Endodermal cell (in vitro differentiated cells): ENCODE results near the gene KRT9. TPM values are rescaled to one million over a fixed set of nuclear protein-coding genes. Genes with fewer than 3 reads are reported as not detected.

Source experiments
- DNase-seq: peaks from one replicate; pipeline ENCODE4 v3.0.0-alpha.2; 2017
- H3K27ac ChIP-seq: 2 replicates; pipeline ENCODE4 v1.5.1; 2013; ENCODE audit warnings: mild to moderate bottlenecking, low read depth, low read length, moderate library complexity
- H3K27me3 ChIP-seq: 2 replicates; pipeline ENCODE4 v1.6.1; 2013; ENCODE audit warnings: mild to moderate bottlenecking, low read length, moderate library complexity; ENCODE audit not compliant: insufficient read depth, control insufficient read depth, poor library complexity, severe bottlenecking
- H3K36me3 ChIP-seq: 2 replicates; pipeline ENCODE4 v1.7.0; 2013; ENCODE audit warnings: mild to moderate bottlenecking, low read length, moderate library complexity; ENCODE audit not compliant: control insufficient read depth, insufficient read depth
- H3K4me1 ChIP-seq: one replicate; pipeline ENCODE4 v1.7.0; 2013; ENCODE audit warnings: low read length; ENCODE audit not compliant: control insufficient read depth, insufficient read depth
- H3K4me3 ChIP-seq: 2 replicates; pipeline ENCODE4 v1.5.1; 2013; ENCODE audit warnings: mild to moderate bottlenecking, low read length, moderate library complexity
- H3K9ac ChIP-seq: 2 replicates; pipeline ENCODE4 v1.6.1; 2013; ENCODE audit warnings: mild to moderate bottlenecking, low read length, moderate library complexity; ENCODE audit not compliant: poor library complexity, severe bottlenecking; ENCODE audit errors: extremely low read depth
- H3K9me3 ChIP-seq: 2 replicates; pipeline ENCODE4 v1.6.1; 2013; ENCODE audit warnings: mild to moderate bottlenecking, low read length, moderate library complexity; ENCODE audit not compliant: control insufficient read depth
- H3K27ac Mint-ChIP-seq: 2 replicates; pipeline ENCODE4 v1.8.0; 2020; ENCODE audit warnings: mixed read lengths
- H3K27me3 Mint-ChIP-seq: 2 replicates; pipeline ENCODE4 v1.8.0; 2021; ENCODE audit warnings: mild to moderate bottlenecking, mixed read lengths; ENCODE audit not compliant: insufficient read depth
- H3K36me3 Mint-ChIP-seq: 2 replicates; pipeline ENCODE4 v1.8.0; 2020; ENCODE audit warnings: low read depth, mixed read lengths
- H3K4me1 Mint-ChIP-seq: 2 replicates; pipeline ENCODE4 v1.8.0; 2020; ENCODE audit warnings: mixed read lengths
- H3K4me3 Mint-ChIP-seq: 2 replicates; pipeline ENCODE4 v1.8.0; 2020; ENCODE audit warnings: mild to moderate bottlenecking, moderate library complexity, mixed read lengths
- H3K9me3 Mint-ChIP-seq: 2 replicates; pipeline ENCODE4 v1.8.0; 2020; ENCODE audit warnings: mild to moderate bottlenecking, mixed read lengths
- CTCF ChIP-seq: fragments of 200-600 bp; sonication (generic); conservative IDR thresholded peaks from 2 replicates; pipeline ENCODE4 v1.5.0; 2021; ENCODE audit warnings: antibody characterized with exemption, mild to moderate bottlenecking
- WGBS, 2 experiments: methylation state at CpG; one replicate each; pipeline versions ENCODE4 v1.1.5 to v1.1.7; 2013; ENCODE audit warnings: missing lambda C conversion rate in 2 of 2, mixed read lengths in 1 of 2; ENCODE audit not compliant: insufficient coverage in 1 of 2, insufficient read length in 1 of 2; 5-methylcytosine and 5-hydroxymethylcytosine counted together
- total RNA-seq, 2 donors: library from RNA; stranded (reverse); fragmentation: NEBNext Ultra II Directional in 1 of 2; extraction: Animal tissue kit (Norgen Biotek cat#: 25700) in 1 of 2; gene quantifications; 2 replicates in 1 of 2; 3 replicates in 1 of 2; pipeline ENCODE4 v1.2.1, GENCODE V29; 2021

KRT9 gene
- total RNA-seq, 2 donors from 2014 or later: not detected

GRCh38 chr17:41567317-41567716, 4.5 kb downstream of the KRT9 start:
- Mint-ChIP-seq H3K27ac (no peak overlapping the region), H3K27me3 (peaks cover 60% of the 10 kb centered on the region), H3K9me3 (no peaks in the 10 kb centered on the region), H3K4me3 (no peak overlapping the region), H3K36me3 (no peaks in the 10 kb centered on the region), H3K4me1 (peaks cover 18% of the 10 kb centered on the region)
- Histone ChIP-seq H3K4me3 (no peak overlapping the region), H3K27me3 (peaks cover 26% of the 10 kb centered on the region), H3K4me1 (peaks cover 11% of the 10 kb centered on the region), H3K27ac (no peak overlapping the region), H3K9ac (no peak overlapping the region), H3K36me3 (no peaks in the 10 kb centered on the region), H3K9me3 (no peaks in the 10 kb centered on the region)
- TF ChIP-seq CTCF: no peak
- 90 to 94% methylated on average over 3 to 6 of the region's 6 CpGs for WGBS, 2 experiments
- no peak for DNase-seq

GRCh38 chr17:41565338-41565737, 6.5 kb downstream of the KRT9 start:
- no peak for TF ChIP-seq CTCF
- Histone ChIP-seq H3K27me3 (peaks cover 26% of the 10 kb centered on the region), H3K4me3 (no peak overlapping the region), H3K27ac (no peak overlapping the region), H3K4me1 (peaks cover 11% of the 10 kb centered on the region), H3K9me3 (no peaks in the 10 kb centered on the region), H3K9ac (no peak overlapping the region), H3K36me3 (no peaks in the 10 kb centered on the region)
- DNase-seq: no peak
- no peak overlapping the region for H3K27ac Mint-ChIP-seq
- peaks cover 17% of the 10 kb centered on the region for H3K4me1 Mint-ChIP-seq
- no peaks in the 10 kb centered on the region for H3K9me3 Mint-ChIP-seq
- no peak overlapping the region for H3K4me3 Mint-ChIP-seq
- no peaks in the 10 kb centered on the region for H3K36me3 Mint-ChIP-seq
- H3K27me3 Mint-ChIP-seq: peaks cover 59% of the 10 kb centered on the region

- Mint-ChIP-seq H3K36me3 (no peaks in the 10 kb centered on the region), H3K4me1 (peaks cover 12% of the 10 kb centered on the region), H3K27me3 (peaks cover 47% of the 10 kb centered on the region), H3K27ac (no peak overlapping the region), H3K9me3 (no peaks in the 10 kb centered on the region), H3K4me3 (no peak overlapping the region)
- H3K4me3 ChIP-seq: no peak overlapping the region
- H3K27me3 ChIP-seq: peaks cover 15% of the 10 kb centered on the region
- H3K4me1 ChIP-seq: peaks cover 11% of the 10 kb centered on the region
- no peak for TF ChIP-seq CTCF
- no peak overlapping the region for H3K27ac ChIP-seq
- no peaks in the 10 kb centered on the region for H3K9me3 ChIP-seq
- DNase-seq: peak; percentile 47
- H3K9ac ChIP-seq: no peak overlapping the region
- 72 to 79% methylated on average over 3 of the region's 3 CpGs for WGBS, 2 experiments
- no peaks in the 10 kb centered on the region for H3K36me3 ChIP-seq
These were observed 8.2 kb downstream of the KRT9 start for GRCh38 chr17:41563607-41564170.
